ACC112 (cell line): ENCODE results near the gene PBX1.
A peak's percentile ranks its signal among the peaks of the same experiment; 100 is the strongest.

ENCODE experiments used
- H2AFZ ChIP-seq: fragments of 200-600 bp; sonication (generic); one replicate; pipeline ENCODE4 v1.6.0; 2017; ENCODE audit warnings: antibody characterized with exemption, low read length; ENCODE audit not compliant: unreplicated experiment
- H3K27ac ChIP-seq: fragments of 200-600 bp; sonication (generic); 2 replicates; pipeline ENCODE4 v1.5.1; 2014; ENCODE audit warnings: low read depth, mild to moderate bottlenecking, antibody characterized with exemption, low read length, moderate library complexity
- H3K27me3 ChIP-seq: fragments of 200-600 bp; sonication (generic); 2 replicates; pipeline ENCODE4 v1.6.1; 2014; ENCODE audit warnings: mild to moderate bottlenecking, antibody characterized with exemption, low read length, moderate library complexity, mixed read lengths; ENCODE audit not compliant: insufficient read depth
- H3K36me3 ChIP-seq: fragments of 200-600 bp; sonication (generic); 2 replicates; pipeline ENCODE4 v1.6.1; 2016; ENCODE audit warnings: mild to moderate bottlenecking, antibody characterized with exemption, low read length, moderate library complexity, mixed read lengths; ENCODE audit not compliant: insufficient read depth
- H3K4me1 ChIP-seq: fragments of 200-600 bp; sonication (generic); one replicate; pipeline ENCODE4 v1.6.1; 2016; ENCODE audit warnings: low read length, mixed read lengths; ENCODE audit not compliant: insufficient read depth, unreplicated experiment, control insufficient read depth
- H3K4me3 ChIP-seq: fragments of 200-600 bp; sonication (generic); 2 replicates; pipeline ENCODE4 v1.5.1; 2014; ENCODE audit warnings: mild to moderate bottlenecking, low read depth, low read length
- H3K79me2 ChIP-seq: fragments of 200-600 bp; sonication (generic); one replicate; pipeline ENCODE4 v1.6.0; 2016; ENCODE audit warnings: low read length; ENCODE audit not compliant: control insufficient read depth, unreplicated experiment, insufficient read depth

Gene PBX1

GRCh38 chr1:164578479-164579200 lies 19.7 kb downstream of the PBX1 start:
- 0 out of 2 replicates have a peak, but pooled peaks cover 5% of the 10 kb centered on the region for H3K36me3 ChIP-seq
- no peak overlapping the region for H3K27ac ChIP-seq
- H2AFZ ChIP-seq = no peak overlapping the region
- no peak overlapping the region for H3K4me3 ChIP-seq
- peaks cover 15% of the 10 kb centered on the region for H3K4me1 ChIP-seq
- no peaks in the 10 kb centered on the region for H3K27me3 ChIP-seq
- H3K79me2 ChIP-seq = no peaks in the 10 kb centered on the region

GRCh38 chr1:164579381-164579780 lies 20.4 kb downstream of the PBX1 start:
- H3K27ac ChIP-seq = no peak overlapping the region
- no peaks in the 10 kb centered on the region for H3K27me3 ChIP-seq
- H3K4me3 ChIP-seq = no peak overlapping the region
- H3K79me2 ChIP-seq = no peaks in the 10 kb centered on the region
- 0 out of 2 replicates have a peak, but pooled peaks cover 5% of the 10 kb centered on the region for H3K36me3 ChIP-seq
- H3K4me1 ChIP-seq = peaks cover 15% of the 10 kb centered on the region
- H2AFZ ChIP-seq = no peak overlapping the region

GRCh38 chr1:164581762-164582161 lies 22.8 kb downstream of the PBX1 start:
- Histone ChIP-seq H3K4me3 (no peak overlapping the region), H3K36me3 (0 out of 2 replicates have a peak, but pooled peaks cover 5% of the 10 kb centered on the region), H3K4me1 (peaks cover 15% of the 10 kb centered on the region), H3K27me3 (no peaks in the 10 kb centered on the region), H3K27ac (no peak overlapping the region), H3K79me2 (no peaks in the 10 kb centered on the region), H2AFZ (no peak overlapping the region)

GRCh38 chr1:164583196-164583595 lies 24.2 kb downstream of the PBX1 start:
- H3K4me3 ChIP-seq = no peak overlapping the region
- H2AFZ ChIP-seq = no peak overlapping the region
- peaks cover 4% of the 10 kb centered on the region for H3K4me1 ChIP-seq
- H3K79me2 ChIP-seq = no peaks in the 10 kb centered on the region
- H3K27me3 ChIP-seq = no peaks in the 10 kb centered on the region
- 0 out of 2 replicates have a peak, but pooled peaks cover 4% of the 10 kb centered on the region for H3K36me3 ChIP-seq
- no peak overlapping the region for H3K27ac ChIP-seq

GRCh38 chr1:164583835-164584539 lies 25.0 kb downstream of the PBX1 start:
- no peak overlapping the region for H2AFZ ChIP-seq
- no peaks in the 10 kb centered on the region for H3K27me3 ChIP-seq
- H3K79me2 ChIP-seq = no peaks in the 10 kb centered on the region
- no peak overlapping the region for H3K4me3 ChIP-seq
- no peaks in the 10 kb centered on the region for H3K36me3 ChIP-seq
- H3K4me1 ChIP-seq = peaks cover 4% of the 10 kb centered on the region
- H3K27ac ChIP-seq = no peak overlapping the region

- H3K4me3 ChIP-seq = no peak overlapping the region
- no peaks in the 10 kb centered on the region for H3K36me3 ChIP-seq
- peaks cover 8% of the 10 kb centered on the region for H3K4me1 ChIP-seq
- H3K27me3 ChIP-seq = no peaks in the 10 kb centered on the region
- H3K27ac ChIP-seq = no peak overlapping the region
- no peak overlapping the region for H2AFZ ChIP-seq
- H3K79me2 ChIP-seq = no peaks in the 10 kb centered on the region
Measured at GRCh38 chr1:164586591-164586990, 27.6 kb downstream of the PBX1 start.

- Histone ChIP-seq H3K4me1 (peaks cover 16% of the 10 kb centered on the region), H3K4me3 (no peak overlapping the region), H3K27ac (no peak overlapping the region), H3K27me3 (no peaks in the 10 kb centered on the region), H3K79me2 (no peaks in the 10 kb centered on the region), H3K36me3 (no peaks in the 10 kb centered on the region), H2AFZ (no peak overlapping the region)
Measured at GRCh38 chr1:164587617-164588501, 28.9 kb downstream of the PBX1 start.

GRCh38 chr1:164588516-164589341 lies 29.7 kb downstream of the PBX1 start:
- Histone ChIP-seq H3K27ac (no peak overlapping the region), H2AFZ (peak overlapping the region; percentile 10), H3K4me3 (no peak overlapping the region), H3K79me2 (no peaks in the 10 kb centered on the region), H3K4me1 (peaks cover 16% of the 10 kb centered on the region), H3K36me3 (no peaks in the 10 kb centered on the region), H3K27me3 (no peaks in the 10 kb centered on the region)

GRCh38 chr1:164589408-164589807 lies 30.4 kb downstream of the PBX1 start:
- H3K27ac ChIP-seq = no peak overlapping the region
- H2AFZ ChIP-seq = no peak overlapping the region
- no peak overlapping the region for H3K4me3 ChIP-seq
- no peaks in the 10 kb centered on the region for H3K79me2 ChIP-seq
- H3K27me3 ChIP-seq = no peaks in the 10 kb centered on the region
- H3K36me3 ChIP-seq = no peaks in the 10 kb centered on the region
- H3K4me1 ChIP-seq = peaks cover 16% of the 10 kb centered on the region
